ENCODE results near the gene AGPS. TPM values are rescaled to one million over a fixed set of nuclear protein-coding genes. Genes with fewer than 3 reads are reported as not detected.

The AGPS gene
- total and polyA plus RNA-seq, 2 of the 13 experiments (the other 11 are each of a cell fraction or from before 2014, with no cell fraction given): 39.4 to 99.0 TPM

DNA sequence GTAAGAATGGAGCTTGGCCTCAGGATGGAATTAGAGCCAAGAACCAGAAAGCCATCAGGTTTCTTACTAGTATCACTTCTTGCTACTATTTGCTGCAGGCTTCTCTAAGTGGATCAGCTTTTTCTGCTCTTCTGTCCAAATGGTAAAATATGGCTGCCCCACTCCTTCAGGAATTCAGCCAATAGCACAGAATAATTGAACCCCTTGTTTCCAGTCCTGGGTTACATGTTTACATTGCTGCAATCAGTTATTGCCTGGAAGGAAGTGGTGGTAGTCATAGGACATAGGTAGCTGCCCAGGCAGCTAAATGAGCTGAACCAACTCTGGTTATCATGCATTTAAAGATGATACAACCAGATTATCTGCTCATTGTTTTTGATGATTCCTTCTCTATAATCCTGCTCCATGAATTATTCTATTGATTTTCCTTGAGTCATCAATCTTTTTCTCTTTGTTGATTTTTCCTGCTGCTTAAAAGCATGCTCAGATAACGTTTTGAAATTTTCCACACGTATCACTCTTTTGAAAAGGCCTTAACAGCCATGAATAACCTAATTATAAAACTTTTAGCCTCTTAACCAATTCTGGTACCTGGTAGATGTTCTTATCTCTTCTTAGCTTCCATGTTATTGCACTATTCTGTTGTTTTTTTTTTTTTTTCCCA lies 12.6 kb downstream of the AGPS start (continued):
- TF ChIP-seq, protein P1, sequence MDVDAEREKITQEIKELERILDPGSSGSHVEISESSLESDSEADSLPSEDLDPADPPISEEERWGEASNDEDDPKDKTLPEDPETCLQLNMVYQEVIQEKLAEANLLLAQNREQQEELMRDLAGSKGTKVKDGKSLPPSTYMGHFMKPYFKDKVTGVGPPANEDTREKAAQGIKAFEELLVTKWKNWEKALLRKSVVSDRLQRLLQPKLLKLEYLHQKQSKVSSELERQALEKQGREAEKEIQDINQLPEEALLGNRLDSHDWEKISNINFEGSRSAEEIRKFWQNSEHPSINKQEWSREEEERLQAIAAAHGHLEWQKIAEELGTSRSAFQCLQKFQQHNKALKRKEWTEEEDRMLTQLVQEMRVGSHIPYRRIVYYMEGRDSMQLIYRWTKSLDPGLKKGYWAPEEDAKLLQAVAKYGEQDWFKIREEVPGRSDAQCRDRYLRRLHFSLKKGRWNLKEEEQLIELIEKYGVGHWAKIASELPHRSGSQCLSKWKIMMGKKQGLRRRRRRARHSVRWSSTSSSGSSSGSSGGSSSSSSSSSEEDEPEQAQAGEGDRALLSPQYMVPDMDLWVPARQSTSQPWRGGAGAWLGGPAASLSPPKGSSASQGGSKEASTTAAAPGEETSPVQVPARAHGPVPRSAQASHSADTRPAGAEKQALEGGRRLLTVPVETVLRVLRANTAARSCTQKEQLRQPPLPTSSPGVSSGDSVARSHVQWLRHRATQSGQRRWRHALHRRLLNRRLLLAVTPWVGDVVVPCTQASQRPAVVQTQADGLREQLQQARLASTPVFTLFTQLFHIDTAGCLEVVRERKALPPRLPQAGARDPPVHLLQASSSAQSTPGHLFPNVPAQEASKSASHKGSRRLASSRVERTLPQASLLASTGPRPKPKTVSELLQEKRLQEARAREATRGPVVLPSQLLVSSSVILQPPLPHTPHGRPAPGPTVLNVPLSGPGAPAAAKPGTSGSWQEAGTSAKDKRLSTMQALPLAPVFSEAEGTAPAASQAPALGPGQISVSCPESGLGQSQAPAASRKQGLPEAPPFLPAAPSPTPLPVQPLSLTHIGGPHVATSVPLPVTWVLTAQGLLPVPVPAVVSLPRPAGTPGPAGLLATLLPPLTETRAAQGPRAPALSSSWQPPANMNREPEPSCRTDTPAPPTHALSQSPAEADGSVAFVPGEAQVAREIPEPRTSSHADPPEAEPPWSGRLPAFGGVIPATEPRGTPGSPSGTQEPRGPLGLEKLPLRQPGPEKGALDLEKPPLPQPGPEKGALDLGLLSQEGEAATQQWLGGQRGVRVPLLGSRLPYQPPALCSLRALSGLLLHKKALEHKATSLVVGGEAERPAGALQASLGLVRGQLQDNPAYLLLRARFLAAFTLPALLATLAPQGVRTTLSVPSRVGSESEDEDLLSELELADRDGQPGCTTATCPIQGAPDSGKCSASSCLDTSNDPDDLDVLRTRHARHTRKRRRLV (CRISPR knock-in tag; IDR thresholded peaks at IDR 0.05): no peak

DNA sequence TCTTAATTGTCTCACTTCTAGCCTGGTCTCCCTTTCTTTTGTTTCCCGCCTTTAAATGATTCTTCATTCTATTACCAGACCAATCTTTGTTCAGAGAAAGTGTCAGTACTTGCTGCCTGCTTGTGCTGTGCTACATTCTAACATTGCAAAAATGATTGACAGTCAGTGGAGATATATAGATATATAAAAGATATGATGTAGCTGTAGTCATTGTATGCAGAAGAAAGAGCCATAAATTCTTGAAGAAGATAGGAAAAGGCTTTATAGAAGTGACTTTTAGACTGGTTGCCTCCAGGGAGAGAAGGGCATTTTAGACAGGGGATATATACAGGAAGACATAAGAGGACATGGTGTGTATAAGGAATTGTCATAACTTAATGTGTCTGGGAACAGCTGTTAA lies 13.6 kb downstream of the AGPS start:
- Histone ChIP-seq H3K9ac (ENCODE audit: insufficient read depth, low read depth, low read length) (no peak overlapping the region), H2AFZ (ENCODE audit: low read length) (no peak overlapping the region), H3K4me2 (ENCODE audit: low read depth, low read length) (no peak overlapping the region), H3K9me3 (ENCODE audit: low read length) (no peaks in the 10 kb centered on the region), H4K20me1 (ENCODE audit: insufficient read depth, low read length) (peaks cover 34% of the 10 kb centered on the region), H3K36me3 (replicated peaks in 1 of 2; ENCODE audit: control insufficient read depth in 1 of 2, insufficient read depth in 2 of 2, low read length in 2 of 2) (peaks cover 0 to 3% of the 10 kb centered on the region in 2 experiments; a peak in 2 of 5 replicates), H3K4me1 (ENCODE audit: insufficient read depth, low read length) (peaks cover 97% of the 10 kb centered on the region), H3K79me2 (ENCODE audit: insufficient read depth, low read length) (peaks cover 100% of the 10 kb centered on the region), H3K27me3 (ENCODE audit: control insufficient read depth in 1 of 2, insufficient read depth in 2 of 2, low read length in 2 of 2) (no peaks in the 10 kb centered on the region), H3K27ac (ENCODE audit: extremely low read length, insufficient read depth, low read length) (no peak overlapping the region), H3K4me3 (replicated peaks in 1 of 3; ENCODE audit: insufficient read depth in 1 of 3, low read depth in 2 of 3, low read length in 3 of 3) (no peak overlapping the region)
- FAIRE-seq (no peak), ATAC-seq (no peak), DNase-seq (ENCODE audit: low spot score) (no peak)
- WGBS (ENCODE audit: low lambda C conversion rate): 97% methylated on average over 1 of the region's 1 CpG
- POLR2A ChIA-PET: interaction anchor here (0.6 to 2.7 kb wide), 5 partner anchors 8 to 142 kb away, joined by 3 to 21 read pairs (median 4); partner anchors contain the start of genes AGPS and NFE2L2
- TF ChIP-seq TCF7L2 (IDR thresholded peaks at IDR 0.05; ENCODE audit: low read depth, low read length): no peak
- BruUV-seq (replicated peaks): no TSS peak
- CTCF ChIA-PET (ENCODE audit: low intra/inter-chr PET ratio, low total read pairs): no interaction called here
- intact Hi-C loops (cut with micrococcal nuclease; ENCODE audit: unreplicated experiment): no loop called here
- in situ Hi-C loops (cut with HindIII; ENCODE audit: extremely low pct_ligation_motif_present, low pct_unique_long_range_greater_than_20kb): no loop called here
